K562 (cell line): Measurements from ENCODE around the gene ASIC3.

Source experiments
- ATF6 ChIP-seq: sonication (generic); formaldehyde crosslinking; IDR thresholded peaks from 2 replicates; pipeline ENCODE4 v1.4.0; 2020; ENCODE audit warnings: mild to moderate bottlenecking, missing genetic modification reagents
- CBX5 ChIP-seq: IDR thresholded peaks from 2 replicates; pipeline ENCODE4 v1.6.1; 2014; ENCODE audit warnings: low read depth, borderline replicate concordance
- CTCF ChIP-seq, 3 experiments: IDR thresholded peaks in 2 of 3; conservative IDR thresholded peaks in 1 of 3; 2 replicates each; pipeline ENCODE4 v1.5.1; 2011 to 2012; ENCODE audit warnings: low read length in 3 of 3, mild to moderate bottlenecking in 3 of 3, control low read depth in 2 of 3, improper control_type of control experiment in 1 of 3, inconsistent platforms in 1 of 3, low read depth in 1 of 3, mixed read lengths in 1 of 3, moderate library complexity in 1 of 3; ENCODE audit not compliant: insufficient read depth in 2 of 3
- FIP1L1 ChIP-seq: fragments of 200-400 bp; formaldehyde crosslinking; IDR thresholded peaks from 2 replicates; pipeline ENCODE4 v1.6.1; 2018; ENCODE audit warnings: mild to moderate bottlenecking, low read depth, low read length; ENCODE audit not compliant: poor library complexity, severe bottlenecking
- JUND ChIP-seq, 2 experiments: IDR thresholded peaks; 2 replicates in 1 of 2; 3 replicates in 1 of 2; pipeline ENCODE4 v1.6.1; 2011; ENCODE audit warnings: borderline replicate concordance in 2 of 2, low read depth in 2 of 2, low read length in 2 of 2, improper control_type of control experiment in 1 of 2, missing biosample characterization in 1 of 2, missing genetic modification characterization in 1 of 2, missing genetic modification reagents in 1 of 2
- MAZ ChIP-seq, 2 experiments: fragments of 450-650 bp in 1 of 2; sonication (generic) in 1 of 2; formaldehyde crosslinking; IDR thresholded peaks in 1 of 2; conservative IDR thresholded peaks in 1 of 2; 2 replicates each; pipeline versions ENCODE4 v1.4.0 to v1.5.0; 2020; ENCODE audit warnings: mild to moderate bottlenecking in 1 of 2, missing genetic modification reagents in 1 of 2
- MTA1 ChIP-seq: fragments of 450-650 bp; IDR thresholded peaks from 2 replicates; pipeline ENCODE4 v1.6.1; 2017; ENCODE audit warnings: borderline replicate concordance
- NCOR1 ChIP-seq: fragments of 450-650 bp; IDR thresholded peaks from 2 replicates; pipeline ENCODE4 v1.6.1; 2016; ENCODE audit warnings: mild to moderate bottlenecking, moderate library complexity
- NKRF ChIP-seq: fragments of 450-650 bp; IDR thresholded peaks from 2 replicates; pipeline ENCODE4 v1.6.1; 2016; ENCODE audit warnings: borderline replicate concordance
- POLR2A ChIP-seq: fragments of 450-650 bp; conservative IDR thresholded peaks from 2 replicates; pipeline ENCODE4 v1.6.1; 2016
- ZNF184 ChIP-seq: sonication (generic); formaldehyde crosslinking; IDR thresholded peaks from 2 replicates; pipeline ENCODE4 v1.5.0; 2020; ENCODE audit warnings: missing genetic modification reagents
- TF ChIP-seq, protein P1 (sequence below): sonication (generic); formaldehyde crosslinking; IDR thresholded peaks from 2 replicates; pipeline ENCODE4 v1.9.0; 2022; ENCODE audit warnings: mild to moderate bottlenecking, missing genetic modification reagents

- TF ChIP-seq CTCF (IDR thresholded peaks at IDR 0.05 in 2 of 3, conservative IDR thresholded peaks at IDR 0.05 in 1 of 3; ENCODE audit: insufficient read depth in 2 of 3, low read depth in 1 of 3, low read length in 3 of 3), result no peak
- TF ChIP-seq, protein P1, sequence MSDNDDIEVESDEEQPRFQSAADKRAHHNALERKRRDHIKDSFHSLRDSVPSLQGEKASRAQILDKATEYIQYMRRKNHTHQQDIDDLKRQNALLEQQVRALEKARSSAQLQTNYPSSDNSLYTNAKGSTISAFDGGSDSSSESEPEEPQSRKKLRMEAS, result no peak; the same call in 1 of the 2 replicates
- no peak for TF ChIP-seq POLR2A
- no peak for TF ChIP-seq ZNF184
- TF ChIP-seq MAZ (CRISPR knock-in tag; conservative IDR thresholded peaks at IDR 0.05 in 1 of 2, IDR thresholded peaks at IDR 0.05 in 1 of 2), result no peak
- no peak for TF ChIP-seq JUND (IDR thresholded peaks at IDR 0.05; ENCODE audit: borderline replicate concordance, low read depth, low read length)
- no peak for TF ChIP-seq JUND (tag; IDR thresholded peaks at IDR 0.05; ENCODE audit: borderline replicate concordance, low read depth, low read length)
- no peak for TF ChIP-seq FIP1L1
- no peak for TF ChIP-seq NKRF
- TF ChIP-seq CBX5, result no peak
- no peak for TF ChIP-seq NCOR1
- TF ChIP-seq ATF6 (CRISPR knock-in tag), result no peak
- no peak for TF ChIP-seq MTA1
Measured at GRCh38 chr7:151028948-151029501, 19.3 kb upstream of the ASIC3 start.
